K562 (cell line): ENCODE results near the gene HMCN2. TPM values are rescaled to one million over a fixed set of nuclear protein-coding genes. Genes with fewer than 3 reads are reported as not detected.

Source experiments
- ATAC-seq: fragments of 200-7000 bp; cut with Tn5 transposase; 3 replicates; pipeline ENCODE4 v1.9.1; 2020; ENCODE audit warnings: moderate library complexity
- BruUV-seq: library from RNA; stranded (reverse); fragments of 400-500 nt; replicated peaks from 2 replicates; lab custom pipeline; 2021; lab: Mats Ljungman, UMichigan
- CTCF ChIA-PET: fragments of 300-600 bp; formaldehyde crosslinking; extraction: SDS; loops from one replicate; lab custom pipeline; 2021; ENCODE audit warnings: low intra/inter-chr PET ratio; lab: Yijun Ruan, JAX
- POLR2A ChIA-PET: fragments of 300-600, 350-650 bp; sonication (Branson Sonifier 250); formaldehyde crosslinking; extraction: SDS; loops from one replicate; lab custom pipeline; 2021; ENCODE audit warnings: antibody characterized with exemption, inconsistent platforms; lab: Yijun Ruan, JAX
- DNase-seq, 4 experiments: peaks; one replicate each; pipeline versions ENCODE4 v3.0.0 to v3.0.0-alpha.2; 2011 to 2018; ENCODE audit warnings: low spot score in 3 of 4, mixed read lengths in 3 of 4; ENCODE audit errors: extremely low read depth in 1 of 4
- FAIRE-seq: peaks from 2 replicates; lab custom pipeline; 2011; peaks lifted over from hg19 to GRCh38; lab: Jason Lieb, UNC
- H2AFZ ChIP-seq: 2 replicates; pipeline ENCODE4 v1.6.0; 2011; ENCODE audit warnings: low read depth, low read length, control low read depth, inconsistent platforms
- H3K27ac ChIP-seq: fragments of 200-600 bp; 3 replicates; pipeline ENCODE4 v1.8.0; 2011; ENCODE audit warnings: low read depth, mild to moderate bottlenecking, control low read depth, inconsistent platforms, low read length, moderate library complexity, mixed read lengths; ENCODE audit errors: extremely low read depth
- H3K27me3 ChIP-seq, 2 experiments: fragments of 300-600 bp in 1 of 2; 2 replicates in 1 of 2; 3 replicates in 1 of 2; pipeline versions ENCODE4 v1.6.0 to v1.8.0; 2011; ENCODE audit warnings: inconsistent platforms in 2 of 2, low read length in 2 of 2, mild to moderate bottlenecking in 1 of 2, mixed read lengths in 1 of 2, moderate library complexity in 1 of 2; ENCODE audit not compliant: control insufficient read depth in 2 of 2, insufficient read depth in 2 of 2
- H3K36me3 ChIP-seq: fragments of 300-600 bp; 3 replicates; pipeline ENCODE4 v1.8.0; 2011; ENCODE audit warnings: mild to moderate bottlenecking, low read length, inconsistent platforms; ENCODE audit not compliant: control insufficient read depth, insufficient read depth
- H3K4me1 ChIP-seq, 2 experiments: fragments of 200-600 bp in 1 of 2; replicated peaks in 1 of 2; 2 replicates in 1 of 2; 3 replicates in 1 of 2; pipeline versions ENCODE4 v1.5.1 to v1.8.0; 2011; ENCODE audit warnings: inconsistent platforms in 2 of 2, low read length in 2 of 2, mild to moderate bottlenecking in 1 of 2, mixed read lengths in 1 of 2, moderate library complexity in 1 of 2; ENCODE audit not compliant: control insufficient read depth in 2 of 2, insufficient read depth in 2 of 2
- H3K4me2 ChIP-seq: 2 replicates; pipeline ENCODE4 v1.6.1; 2011; ENCODE audit warnings: low read length, control low read depth, inconsistent platforms, mixed read lengths; ENCODE audit not compliant: insufficient read depth
- H3K4me3 ChIP-seq: fragments of 200-600 bp; sonication (generic), shearing (Covaris generic); 2 replicates; pipeline ENCODE4 v1.5.1; 2016; ENCODE audit warnings: control low read depth, inconsistent platforms
- H3K79me2 ChIP-seq: fragments of 200-600 bp; 3 replicates; pipeline ENCODE4 v1.8.0; 2011; ENCODE audit warnings: low read length, inconsistent platforms; ENCODE audit not compliant: control insufficient read depth, insufficient read depth
- H3K9ac ChIP-seq, 2 experiments: 2 replicates each; pipeline versions ENCODE4 v1.6.0 to v1.6.1; 2011; ENCODE audit warnings: low read depth in 2 of 2, low read length in 2 of 2, control low read depth in 1 of 2, inconsistent platforms in 1 of 2, mild to moderate bottlenecking in 1 of 2, mixed read lengths in 1 of 2; ENCODE audit not compliant: insufficient read depth in 1 of 2
- H3K9me1 ChIP-seq: one replicate; pipeline ENCODE4 v1.6.0; 2011; ENCODE audit warnings: inconsistent platforms, mild to moderate bottlenecking, low read length, moderate library complexity; ENCODE audit not compliant: control insufficient read depth, insufficient read depth
- H3K9me3 ChIP-seq: replicated peaks from 2 replicates; pipeline ENCODE4 v1.5.1; 2011; ENCODE audit warnings: low read depth, low read length, inconsistent platforms; ENCODE audit not compliant: control insufficient read depth, insufficient read depth
- H4K20me1 ChIP-seq: replicated peaks from 2 replicates; pipeline ENCODE4 v1.6.1; 2011; ENCODE audit warnings: low read length, inconsistent platforms, mixed read lengths; ENCODE audit not compliant: control insufficient read depth, insufficient read depth
- ATF3 ChIP-seq, 2 experiments: fragments of 450-650 bp in 1 of 2; sonication (generic) in 1 of 2; formaldehyde crosslinking in 1 of 2; IDR thresholded peaks in 1 of 2; conservative IDR thresholded peaks in 1 of 2; 2 replicates each; pipeline versions ENCODE4 v1.6.1 to v1.8.1; 2016 to 2023; ENCODE audit warnings: mild to moderate bottlenecking in 2 of 2, moderate library complexity in 2 of 2, inconsistent platforms in 1 of 2, missing genetic modification reagents in 1 of 2
- CC2D1A ChIP-seq: fragments of 450-650 bp; IDR thresholded peaks from 2 replicates; pipeline ENCODE4 v1.6.1; 2017; ENCODE audit warnings: mild to moderate bottlenecking
- CCNT2 ChIP-seq: IDR thresholded peaks from 2 replicates; pipeline ENCODE4 v1.6.1; 2011; ENCODE audit warnings: borderline replicate concordance, low read depth, mild to moderate bottlenecking, moderate library complexity, mixed read lengths, low read length; ENCODE audit not compliant: insufficient read length; ENCODE audit errors: extremely low read depth
- CLOCK ChIP-seq: fragments of 250-450 bp; sonication (Bioruptor Pico); IDR thresholded peaks from 2 replicates; pipeline ENCODE4 v1.4.0; 2020; ENCODE audit warnings: mild to moderate bottlenecking, moderate library complexity, borderline replicate concordance
- FOSL1 ChIP-seq: fragments of 200-800 bp; sonication (Bioruptor generic); conservative IDR thresholded peaks from 2 replicates; pipeline ENCODE4 v1.6.1; 2016; ENCODE audit warnings: missing genetic modification characterization, missing compliant biosample characterization
- MCM2 ChIP-seq: fragments of 450-650 bp; IDR thresholded peaks from 2 replicates; pipeline ENCODE4 v1.6.1; 2017; ENCODE audit warnings: low read depth, mild to moderate bottlenecking
- MLX ChIP-seq, 2 experiments: fragments of 450-650 bp in 1 of 2; sonication (generic) in 1 of 2; formaldehyde crosslinking; conservative IDR thresholded peaks; 2 replicates each; pipeline versions ENCODE4 v1.4.0 to v1.8.1; 2020 to 2022; ENCODE audit warnings: mild to moderate bottlenecking in 1 of 2, missing genetic modification reagents in 1 of 2
- MYC ChIP-seq, 2 experiments: fragments of 250-450 bp in 1 of 2; sonication (Bioruptor Pico) in 1 of 2; IDR thresholded peaks; 2 replicates each; pipeline versions ENCODE4 v1.5.1 to v1.6.1; 2012 to 2021; ENCODE audit warnings: low read depth in 2 of 2, borderline replicate concordance in 1 of 2, improper control_type of control experiment in 1 of 2, low read length in 1 of 2, mild to moderate bottlenecking in 1 of 2, moderate library complexity in 1 of 2
- NCOA6 ChIP-seq: fragments of 450-650 bp; IDR thresholded peaks from 2 replicates; pipeline ENCODE4 v1.6.1; 2017; ENCODE audit warnings: mild to moderate bottlenecking
- PREB ChIP-seq: sonication (generic); formaldehyde crosslinking; IDR thresholded peaks from 2 replicates; pipeline ENCODE4 v1.8.1; 2023; ENCODE audit warnings: mild to moderate bottlenecking, missing genetic modification reagents
- TAF7 ChIP-seq: fragments of 450-650 bp; IDR thresholded peaks from 2 replicates; pipeline ENCODE4 v1.6.1; 2016; ENCODE audit warnings: missing genetic modification characterization, missing compliant biosample characterization
- WGBS: fragments of 100-300 bp; shearing (Covaris generic); methylation state at CpG from one replicate; pipeline ENCODE4 v1.1.6; 2016; ENCODE audit warnings: low coverage, mixed read lengths; ENCODE audit not compliant: insufficient coverage; ENCODE audit errors: missing lambda C conversion rate; 5-methylcytosine and 5-hydroxymethylcytosine counted together
- in situ Hi-C: fragments of 300-500 bp; cut with MboI; formaldehyde crosslinking; loops from 4 replicates; pipeline ENCODE4 v1.15.0; 2018; ENCODE audit warnings: inconsistent platforms, mixed read lengths
- intact Hi-C: fragments of 100-400 bp; cut with micrococcal nuclease; formaldehyde crosslinking; loops from 2 replicates; pipeline ENCODE4 v1.14.2; 2022
- polyA plus RNA-seq, 8 experiments: library from polyadenylated mRNA; depleted of rRNA in 4 of 8; stranded (reverse) in 5 of 8; unstranded in 3 of 8; fragments of >200 nt; fragmentation: Nextera tagmentation in 2 of 8; fragmentation: Illumina TruSeq in 1 of 8; extraction: Ambion mirVana in 2 of 8; extraction: Trizol in 1 of 8; gene quantifications; 2 replicates each; pipeline versions ENCODE4 v1.2.1 to v1.2.3, GENCODE V29; 2011 to 2014; ENCODE audit warnings: inconsistent platforms in 1 of 8, missing spikeins in 1 of 8
- total RNA-seq, 7 experiments: library from RNA; depleted of rRNA in 6 of 7; stranded (reverse); fragments of >200 nt in 6 of 7; fragmentation: Illumina TruSeq in 2 of 7; extraction: Trizol in 2 of 7; gene quantifications; 2 replicates each; pipeline versions ENCODE4 v1.2.1 to v1.2.3, GENCODE V29; 2011 to 2021; ENCODE audit warnings: low replicate concordance in 1 of 7

HMCN2 gene
- total and polyA plus RNA-seq, 9 of the 15 experiments (the other 6 are each of a cell fraction or from before 2014, with no cell fraction given) = 0.01 TPM; not detected in 8

GRCh38 chr9:130421154-130421801 is 155.7 kb downstream of the HMCN2 start:
- Histone ChIP-seq H4K20me1 (no peaks in the 10 kb centered on the region; the same call in 1 of the 2 replicates), H3K4me2 (no peak overlapping the region), H3K4me1 (peaks cover 0 to 8% of the 10 kb centered on the region in 2 experiments; a peak in 1 of 5 replicates), H3K79me2 (no peaks in the 10 kb centered on the region), H2AFZ (no peak overlapping the region), H3K9me3 (no peaks in the 10 kb centered on the region; the same call in 1 of the 2 replicates), H3K27ac (no peak overlapping the region), H3K27me3 (peaks cover 46 to 81% of the 10 kb centered on the region in 2 experiments), H3K4me3 (no peak overlapping the region), H3K9ac (no peak overlapping the region), H3K9me1 (no peaks in the 10 kb centered on the region), H3K36me3 (no peaks in the 10 kb centered on the region)
- FAIRE-seq (no peak), ATAC-seq (no peak), DNase-seq (no peak)
- ChIA-PET POLR2A (interaction anchor here (1.3 kb wide), 1 partner anchor 10 kb away, joined by 3 read pairs; no protein-coding TSS in a partner anchor), CTCF (no interaction called here)
- no TSS peak for BruUV-seq
- in situ Hi-C loops (loop anchor here (10.0 kb wide), 1 partner anchor 756 kb away; the partner anchor contains the start of gene PRRX2), intact Hi-C loops (no loop called here)
- WGBS = 1% methylated on average over 16 of the region's 17 CpGs
- TF ChIP-seq NCOA6 = no peak
- TF ChIP-seq MYC (IDR thresholded peaks at IDR 0.05; ENCODE audit: low read depth, low read length) = no peak
- no peak for TF ChIP-seq MYC (CRISPR knock-in tag; IDR thresholded peaks at IDR 0.05; ENCODE audit: borderline replicate concordance, low read depth)
- no peak for TF ChIP-seq MCM2
- no peak for TF ChIP-seq MLX (CRISPR knock-in tag; conservative IDR thresholded peaks at IDR 0.05)
- TF ChIP-seq ATF3 (IDR thresholded peaks at IDR 0.05) = no peak
- TF ChIP-seq ATF3 (CRISPR knock-in tag; conservative IDR thresholded peaks at IDR 0.05) = no peak
- TF ChIP-seq FOSL1 = no peak
- no peak for TF ChIP-seq CC2D1A
- no peak for TF ChIP-seq TAF7
- TF ChIP-seq CCNT2 = no peak
- no peak for TF ChIP-seq PREB (CRISPR knock-in tag)
- no peak for TF ChIP-seq CLOCK (CRISPR knock-in tag)
